HEK293T (cell line): Measurements from ENCODE around the gene DNLZ.

Source experiments
- CTCF ChIA-PET: fragments of 350-600 bp; formaldehyde crosslinking; extraction: SDS; loops from one replicate; lab custom pipeline; 2021; ENCODE audit warnings: antibody characterized with exemption, inconsistent platforms; lab: Yijun Ruan, JAX
- POLR2A ChIA-PET: fragments of 350-600 bp; formaldehyde crosslinking; extraction: SDS; loops from one replicate; lab custom pipeline; 2020; ENCODE audit warnings: antibody characterized with exemption, inconsistent platforms; lab: Yijun Ruan, JAX
- DNase-seq: peaks from one replicate; pipeline ENCODE4 v3.0.0; 2012; ENCODE audit warnings: mixed read lengths; ENCODE audit errors: extremely low spot score
- ARNT ChIP-seq: fragments of 450-650 bp; IDR thresholded peaks from 2 replicates; pipeline ENCODE4 v1.6.1; 2017; ENCODE audit warnings: mild to moderate bottlenecking
- BHLHE40 ChIP-seq: fragments of 450-650 bp; IDR thresholded peaks from 2 replicates; pipeline ENCODE4 v1.6.1; 2016; ENCODE audit warnings: mild to moderate bottlenecking, moderate library complexity, borderline replicate concordance
- CTBP1 ChIP-seq: fragments of 450-650 bp; IDR thresholded peaks from 2 replicates; pipeline ENCODE4 v1.6.1; 2016; ENCODE audit warnings: borderline replicate concordance
- ELF4 ChIP-seq: fragments of 450-650 bp; IDR thresholded peaks from 2 replicates; pipeline ENCODE4 v1.6.1; 2017; ENCODE audit warnings: antibody characterized with exemption
- FOXA1 ChIP-seq: fragments of 450-650 bp; IDR thresholded peaks from 2 replicates; pipeline ENCODE4 v1.6.1; 2016; ENCODE audit warnings: mild to moderate bottlenecking
- FOXK2 ChIP-seq: fragments of 450-650 bp; IDR thresholded peaks from 2 replicates; pipeline ENCODE4 v1.6.1; 2016; ENCODE audit warnings: mild to moderate bottlenecking
- FOXM1 ChIP-seq: fragments of 450-650 bp; IDR thresholded peaks from 2 replicates; pipeline ENCODE4 v1.6.1; 2017; ENCODE audit warnings: mild to moderate bottlenecking, borderline replicate concordance
- HDGF ChIP-seq: fragments of 450-650 bp; IDR thresholded peaks from 2 replicates; pipeline ENCODE4 v1.6.1; 2017; ENCODE audit warnings: antibody characterized with exemption, borderline replicate concordance
- L3MBTL2 ChIP-seq: fragments of 450-650 bp; conservative IDR thresholded peaks from 2 replicates; pipeline ENCODE4 v1.6.1; 2016; ENCODE audit warnings: mild to moderate bottlenecking
- LEF1 ChIP-seq: fragments of 450-650 bp; IDR thresholded peaks from 2 replicates; pipeline ENCODE4 v1.6.1; 2017; ENCODE audit warnings: mild to moderate bottlenecking, borderline replicate concordance
- NFRKB ChIP-seq: fragments of 450-650 bp; IDR thresholded peaks from 2 replicates; pipeline ENCODE4 v1.6.1; 2016; ENCODE audit warnings: mild to moderate bottlenecking, moderate library complexity
- SP1 ChIP-seq: fragments of 450-650 bp; IDR thresholded peaks from 2 replicates; pipeline ENCODE4 v1.6.1; 2017
- SUZ12 ChIP-seq: fragments of 450-650 bp; IDR thresholded peaks from 2 replicates; pipeline ENCODE4 v1.6.1; 2016; ENCODE audit warnings: mild to moderate bottlenecking
- TARDBP ChIP-seq: fragments of 450-650 bp; IDR thresholded peaks from 2 replicates; pipeline ENCODE4 v1.6.1; 2016
- ZNF384 ChIP-seq: fragments of 450-650 bp; IDR thresholded peaks from 2 replicates; pipeline ENCODE4 v1.6.1; 2016
- TF ChIP-seq, protein P1 (sequence below): fragments of 450-650 bp; IDR thresholded peaks from 2 replicates; pipeline ENCODE4 v1.6.1; 2016

DNLZ gene

GRCh38 chr9:136400038-136400834 lies 36.7 kb upstream of the DNLZ start, which contains the start of gene SNAPC4:
SNAPC4 (minus strand) TSS chr9:136400170; CDS start chr9:136398428, 1,742 bp downstream.
- ChIA-PET CTCF (interaction anchor here (0.6 kb wide), 2 partner anchors 15 to 378 kb away, joined by 5 to 6 read pairs; no protein-coding TSS in a partner anchor), POLR2A (interaction anchor here (0.5 to 1.8 kb wide), 4 partner anchors 10 to 37 kb away, joined by 3 to 10 read pairs (median 4); partner anchors contain the start of genes ENTR1 and PMPCA)
- TF ChIP-seq LEF1 (no peak), FOXK2 (no peak), CTBP1 (no peak), FOXA1 (no peak), TARDBP (no peak), SUZ12 (no peak), ELF4 (no peak), HDGF (no peak), SP1 (no peak), NFRKB (no peak), FOXM1 (no peak), ARNT (0 out of 2 replicates have a peak, but pooled peaks have one; percentile 16), L3MBTL2 (peak; percentile 43; the same call in 1 of the 2 replicates), ZNF384 (no peak), BHLHE40 (no peak)
- TF ChIP-seq, protein P1, sequence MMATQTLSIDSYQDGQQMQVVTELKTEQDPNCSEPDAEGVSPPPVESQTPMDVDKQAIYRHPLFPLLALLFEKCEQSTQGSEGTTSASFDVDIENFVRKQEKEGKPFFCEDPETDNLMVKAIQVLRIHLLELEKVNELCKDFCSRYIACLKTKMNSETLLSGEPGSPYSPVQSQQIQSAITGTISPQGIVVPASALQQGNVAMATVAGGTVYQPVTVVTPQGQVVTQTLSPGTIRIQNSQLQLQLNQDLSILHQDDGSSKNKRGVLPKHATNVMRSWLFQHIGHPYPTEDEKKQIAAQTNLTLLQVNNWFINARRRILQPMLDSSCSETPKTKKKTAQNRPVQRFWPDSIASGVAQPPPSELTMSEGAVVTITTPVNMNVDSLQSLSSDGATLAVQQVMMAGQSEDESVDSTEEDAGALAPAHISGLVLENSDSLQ = no peak
- peak; percentile 98 for DNase-seq

DNA sequence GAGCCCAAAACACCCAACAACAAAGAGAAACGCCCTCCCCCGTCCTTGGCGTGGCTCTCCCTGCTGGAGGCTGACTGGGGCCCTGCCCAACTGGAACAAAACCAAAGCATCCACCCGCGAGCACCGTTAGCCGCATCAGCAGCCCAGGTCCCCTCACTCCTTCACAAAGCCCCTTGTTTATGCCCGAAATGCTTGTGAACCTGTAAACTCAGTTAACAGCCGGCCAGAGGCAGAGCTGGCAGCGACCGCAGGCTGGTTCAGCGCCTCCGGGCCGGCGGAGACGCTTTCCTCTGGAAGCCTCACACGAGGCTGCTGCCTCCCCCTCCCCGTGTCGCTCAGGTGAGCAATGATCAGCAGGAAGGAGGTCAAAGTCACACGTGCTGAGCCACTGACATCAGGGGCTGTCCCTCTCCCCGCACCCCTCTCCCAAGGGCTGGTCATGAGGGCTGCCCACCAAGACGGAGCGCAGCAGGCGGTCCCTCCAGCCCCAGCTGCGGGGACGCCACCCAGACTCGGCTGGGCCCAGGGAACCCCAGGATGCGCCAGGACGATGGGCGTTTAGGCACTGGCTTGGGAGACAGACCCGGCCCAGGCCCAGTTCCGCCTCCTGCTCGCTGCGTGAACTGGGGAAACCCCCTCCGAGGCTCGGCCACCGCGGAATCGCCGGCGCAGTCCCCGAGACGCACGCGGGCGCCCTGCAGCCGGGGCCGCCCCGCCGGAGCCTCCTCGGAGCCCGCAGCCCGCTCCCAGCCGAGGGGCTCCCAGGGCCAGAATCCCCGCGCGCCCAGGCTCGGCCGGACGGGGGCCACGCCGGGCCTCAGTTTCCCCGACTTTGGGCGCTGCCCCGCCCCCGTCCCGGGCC lies 35.9 kb upstream of the DNLZ start:
- CTCF ChIA-PET = no interaction called here
- TF ChIP-seq SUZ12 (no peak), FOXK2 (no peak), LEF1 (no peak), ARNT (no peak), NFRKB (no peak), SP1 (no peak), FOXM1 (no peak), CTBP1 (no peak), BHLHE40 (no peak), L3MBTL2 (no peak)
- peak; percentile 27 for DNase-seq
- POLR2A ChIA-PET = interaction anchor here (0.5 to 1.3 kb wide), 2 partner anchors 10 to 20 kb away, joined by 3 read pairs; no protein-coding TSS in a partner anchor

DNA sequence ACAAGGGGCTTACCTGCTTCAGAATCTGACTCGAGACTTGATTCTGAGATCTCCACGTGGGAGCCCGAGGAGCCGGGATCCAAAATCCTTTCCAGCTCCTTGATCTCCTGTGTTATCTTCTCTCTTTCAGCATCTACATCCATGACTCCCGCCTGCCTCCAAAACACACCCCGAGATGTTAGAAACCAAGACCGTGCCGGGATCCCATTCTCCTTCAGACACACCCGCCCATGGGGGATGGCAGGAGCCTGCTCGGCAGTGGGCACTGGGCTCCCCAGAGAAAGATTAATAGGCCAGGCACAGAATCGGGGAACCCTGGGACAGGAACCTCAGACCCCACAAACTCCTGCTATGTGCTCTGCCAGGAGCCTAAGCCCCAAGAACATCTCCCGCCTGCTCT lies 34.7 kb upstream of the DNLZ start:
- CTCF ChIA-PET = no interaction called here
- POLR2A ChIA-PET = interaction anchor here (1.3 kb wide), 1 partner anchor 11 kb away, joined by 3 read pairs; no protein-coding TSS in a partner anchor
- TF ChIP-seq ARNT (no peak), LEF1 (no peak), FOXM1 (no peak), L3MBTL2 (no peak), FOXK2 (no peak), TARDBP (no peak), HDGF (no peak), BHLHE40 (no peak), NFRKB (no peak), CTBP1 (no peak)
- no peak for DNase-seq

DNA sequence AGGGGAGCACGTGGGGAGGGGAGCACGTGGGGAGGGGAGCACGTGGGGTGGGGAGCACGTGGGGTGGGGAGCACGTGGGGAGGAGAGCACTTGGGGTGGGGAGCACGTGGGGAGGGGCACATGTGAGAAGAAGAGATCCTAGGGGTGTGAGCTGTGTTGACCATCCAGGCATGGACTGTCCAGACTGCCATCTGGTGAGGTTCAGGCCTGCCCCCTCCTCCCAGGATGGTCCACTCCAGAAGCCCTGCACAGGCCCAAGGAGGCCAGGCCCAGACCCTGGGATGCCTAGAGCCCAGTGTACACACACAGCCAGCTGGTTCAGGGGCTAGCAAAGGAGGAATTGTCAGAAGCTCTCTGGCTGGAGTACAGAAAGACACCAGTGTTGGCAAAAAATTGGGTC lies 34.1 kb upstream of the DNLZ start:
- ChIA-PET POLR2A (interaction anchor here (1.0 kb wide), 1 partner anchor 35 kb away, joined by 4 read pairs; no protein-coding TSS in a partner anchor), CTCF (no interaction called here)
- DNase-seq = no peak
- TF ChIP-seq SP1 = no peak

- ChIA-PET POLR2A (no interaction called here), CTCF (interaction anchor here (0.6 kb wide), 1 partner anchor 83 kb away, joined by 6 read pairs; no protein-coding TSS in a partner anchor)
- no peak for DNase-seq
- TF ChIP-seq TARDBP (no peak), FOXA1 (no peak), NFRKB (no peak), FOXM1 (no peak), CTBP1 (no peak), HDGF (no peak), ZNF384 (no peak), BHLHE40 (no peak), ELF4 (no peak)
- TF ChIP-seq, protein P1 = no peak
Measured at GRCh38 chr9:136396219-136396515, 32.6 kb upstream of the DNLZ start.
